HUES6 (cell line): ENCODE data around the gene OXSR1.

Experiments
- H3K27ac ChIP-seq: 2 replicates; pipeline ENCODE4 v1.7.0; 2013; ENCODE audit warnings: low read depth, mild to moderate bottlenecking, low read length, inconsistent platforms
- H3K27me3 ChIP-seq: 2 replicates; pipeline ENCODE4 v1.6.1; 2013; ENCODE audit warnings: low read length; ENCODE audit not compliant: control insufficient read depth, insufficient read depth
- H3K36me3 ChIP-seq: 2 replicates; pipeline ENCODE4 v1.6.1; 2013; ENCODE audit warnings: low read length; ENCODE audit not compliant: control insufficient read depth, insufficient read depth
- H3K4me1 ChIP-seq: 2 replicates; pipeline ENCODE4 v1.6.1; 2013; ENCODE audit warnings: low read length; ENCODE audit not compliant: control insufficient read depth, insufficient read depth
- H3K4me3 ChIP-seq: 2 replicates; pipeline ENCODE4 v1.5.1; 2013; ENCODE audit warnings: low read depth, low read length
- H3K9ac ChIP-seq: one replicate; pipeline ENCODE4 v1.6.1; 2013; ENCODE audit warnings: mild to moderate bottlenecking, low read length
- H3K9me3 ChIP-seq: 2 replicates; pipeline ENCODE4 v1.6.1; 2013; ENCODE audit warnings: low read depth, low read length; ENCODE audit not compliant: control insufficient read depth, insufficient read depth

OXSR1 gene

GRCh38 chr3:38121451-38121831 lies 43.9 kb upstream of the OXSR1 start:
- Histone ChIP-seq H3K27me3 (no peaks in the 10 kb centered on the region), H3K9ac (no peak overlapping the region), H3K36me3 (peaks cover 60% of the 10 kb centered on the region), H3K4me3 (no peak overlapping the region), H3K27ac (no peak overlapping the region), H3K4me1 (no peaks in the 10 kb centered on the region), H3K9me3 (no peaks in the 10 kb centered on the region)

GRCh38 chr3:38121832-38122461 lies 43.4 kb upstream of the OXSR1 start:
- H3K27ac ChIP-seq, result no peak overlapping the region
- H3K36me3 ChIP-seq, result peaks cover 65% of the 10 kb centered on the region
- no peak overlapping the region for H3K4me3 ChIP-seq
- H3K4me1 ChIP-seq, result no peaks in the 10 kb centered on the region
- no peaks in the 10 kb centered on the region for H3K9me3 ChIP-seq
- no peaks in the 10 kb centered on the region for H3K27me3 ChIP-seq
- no peak overlapping the region for H3K9ac ChIP-seq

- no peaks in the 10 kb centered on the region for H3K27me3 ChIP-seq
- H3K9ac ChIP-seq, result no peak overlapping the region
- H3K4me3 ChIP-seq, result no peak overlapping the region
- H3K36me3 ChIP-seq, result peaks cover 73% of the 10 kb centered on the region
- no peak overlapping the region for H3K27ac ChIP-seq
- no peaks in the 10 kb centered on the region for H3K4me1 ChIP-seq
- no peaks in the 10 kb centered on the region for H3K9me3 ChIP-seq
Measured at GRCh38 chr3:38122712-38123290, 42.5 kb upstream of the OXSR1 start.

GRCh38 chr3:38124324-38125122 lies 40.8 kb upstream of the OXSR1 start:
- Histone ChIP-seq H3K27me3 (no peaks in the 10 kb centered on the region), H3K4me3 (no peak overlapping the region), H3K27ac (no peak overlapping the region), H3K4me1 (no peaks in the 10 kb centered on the region), H3K9me3 (no peaks in the 10 kb centered on the region), H3K9ac (no peak overlapping the region), H3K36me3 (peaks cover 88% of the 10 kb centered on the region)

- Histone ChIP-seq H3K9ac (no peak overlapping the region), H3K27ac (no peak overlapping the region), H3K36me3 (peaks cover 91% of the 10 kb centered on the region), H3K27me3 (no peaks in the 10 kb centered on the region), H3K4me3 (no peak overlapping the region), H3K9me3 (no peaks in the 10 kb centered on the region), H3K4me1 (no peaks in the 10 kb centered on the region)
Measured at GRCh38 chr3:38125305-38126120, 39.8 kb upstream of the OXSR1 start.

GRCh38 chr3:38126121-38126892 lies 39.0 kb upstream of the OXSR1 start:
- H3K9me3 ChIP-seq, result no peaks in the 10 kb centered on the region
- no peak overlapping the region for H3K27ac ChIP-seq
- no peaks in the 10 kb centered on the region for H3K4me1 ChIP-seq
- no peak overlapping the region for H3K4me3 ChIP-seq
- H3K9ac ChIP-seq, result no peak overlapping the region
- H3K36me3 ChIP-seq, result peaks cover 94% of the 10 kb centered on the region
- H3K27me3 ChIP-seq, result no peaks in the 10 kb centered on the region

- Histone ChIP-seq H3K27me3 (no peaks in the 10 kb centered on the region), H3K36me3 (peaks cover 91% of the 10 kb centered on the region), H3K9me3 (no peaks in the 10 kb centered on the region), H3K27ac (no peak overlapping the region), H3K9ac (no peak overlapping the region), H3K4me3 (no peak overlapping the region), H3K4me1 (no peaks in the 10 kb centered on the region; the same call in 1 of the 2 replicates)
Measured at GRCh38 chr3:38127611-38128302, 37.6 kb upstream of the OXSR1 start.

- Histone ChIP-seq H3K27ac (no peak overlapping the region), H3K4me1 (no peaks in the 10 kb centered on the region; the same call in 1 of the 2 replicates), H3K36me3 (peaks cover 91% of the 10 kb centered on the region)
Measured at GRCh38 chr3:38128303-38128655, 37.1 kb upstream of the OXSR1 start.

GRCh38 chr3:38129058-38129457 lies 36.3 kb upstream of the OXSR1 start:
- no peaks in the 10 kb centered on the region; the same call in 1 of the 2 replicates for H3K4me1 ChIP-seq
- H3K4me3 ChIP-seq, result no peak overlapping the region
- H3K27me3 ChIP-seq, result no peaks in the 10 kb centered on the region
- H3K36me3 ChIP-seq, result peaks cover 93% of the 10 kb centered on the region
- H3K27ac ChIP-seq, result no peak overlapping the region
- H3K9ac ChIP-seq, result no peak overlapping the region
- H3K9me3 ChIP-seq, result no peaks in the 10 kb centered on the region

More at GRCh38 chr3:38128303-38128655, 37.1 kb upstream of the OXSR1 start:
- no peaks in the 10 kb centered on the region for H3K9me3 ChIP-seq
- no peak overlapping the region for H3K9ac ChIP-seq
- no peaks in the 10 kb centered on the region for H3K27me3 ChIP-seq
- no peak overlapping the region for H3K4me3 ChIP-seq

GRCh38 chr3:38130631-38131065 lies 34.7 kb upstream of the OXSR1 start:
- peaks cover 5% of the 10 kb centered on the region; the same call in 1 of the 2 replicates for H3K4me1 ChIP-seq

More at GRCh38 chr3:38130631-38131065, 34.7 kb upstream of the OXSR1 start:
- Histone ChIP-seq H3K36me3 (peaks cover 86% of the 10 kb centered on the region), H3K9me3 (no peaks in the 10 kb centered on the region), H3K27ac (no peak overlapping the region), H3K27me3 (no peaks in the 10 kb centered on the region), H3K4me3 (no peak overlapping the region), H3K9ac (no peak overlapping the region)
